HepG2 (cell line): Measurements from ENCODE around the gene CD164L2. TPM values are rescaled to one million over a fixed set of nuclear protein-coding genes. Genes with fewer than 3 reads are reported as not detected.
A peak's percentile ranks its signal among the peaks of the same experiment; 100 is the strongest.
"Not testable (repeated sequence)": the region's sequence is repeated elsewhere in the genome, so short reads cannot be mapped to it uniquely, and the experiment has no call there.

Experiments used
- ATAC-seq: fragments of 200-7000 bp; cut with Tn5 transposase; 3 replicates; pipeline ENCODE4 v1.9.1; 2020; ENCODE audit warnings: mild to moderate bottlenecking, moderate library complexity
- Bru-seq: library from RNA; stranded (reverse); fragments of 400-500 nt; gene quantifications from one replicate; lab custom pipeline; 2021; lab: Mats Ljungman, UMichigan
- BruChase-seq, 2 experiments: library from RNA; stranded (reverse); fragments of 400-500 nt; gene quantifications; one replicate each; lab custom pipeline; 2021; lab: Mats Ljungman, UMichigan
- BruUV-seq: library from RNA; stranded (reverse); fragments of 400-500 nt; replicated peaks from 2 replicates; lab custom pipeline; 2021; lab: Mats Ljungman, UMichigan
- CTCF ChIA-PET: fragments of 300-600 bp; formaldehyde crosslinking; extraction: SDS; loops from one replicate; lab custom pipeline; 2021; ENCODE audit warnings: low total read pairs, inconsistent platforms, low intra/inter-chr PET ratio; lab: Yijun Ruan, JAX
- POLR2A ChIA-PET: fragments of 350-600 bp; sonication (Branson Sonifier 250); formaldehyde crosslinking; loops from one replicate; lab custom pipeline; 2020; ENCODE audit warnings: antibody characterized with exemption, inconsistent platforms; lab: Yijun Ruan, JAX
- DNase-seq: peaks from one replicate; pipeline ENCODE4 v3.0.0-alpha.2; 2015; ENCODE audit warnings: low spot score
- FAIRE-seq: peaks from 3 replicates; lab custom pipeline; 2011; peaks lifted over from hg19 to GRCh38; lab: Jason Lieb, UNC
- H2AFZ ChIP-seq: one replicate; pipeline ENCODE4 v1.6.1; 2011; ENCODE audit warnings: low read length, inconsistent platforms
- H3K27ac ChIP-seq: fragments of 300-600 bp; 3 replicates; pipeline ENCODE4 v1.8.0; 2011; ENCODE audit warnings: mixed run types, mild to moderate bottlenecking, mixed read lengths, low read length, inconsistent platforms; ENCODE audit not compliant: insufficient read depth; ENCODE audit errors: extremely low read length
- H3K27me3 ChIP-seq, 2 experiments: fragments of 200-600 bp in 1 of 2; 2 replicates in 1 of 2; 3 replicates in 1 of 2; pipeline versions ENCODE4 v1.6.0 to v1.8.0; 2011; ENCODE audit warnings: low read length in 2 of 2, mild to moderate bottlenecking in 2 of 2, moderate library complexity in 2 of 2, inconsistent platforms in 1 of 2; ENCODE audit not compliant: insufficient read depth in 2 of 2, control insufficient read depth in 1 of 2
- H3K36me3 ChIP-seq, 2 experiments: fragments of 200-600 bp in 1 of 2; replicated peaks in 1 of 2; 2 replicates in 1 of 2; 3 replicates in 1 of 2; pipeline versions ENCODE4 v1.5.1 to v1.8.0; 2011; ENCODE audit warnings: low read length in 2 of 2, inconsistent platforms in 1 of 2; ENCODE audit not compliant: insufficient read depth in 2 of 2, control insufficient read depth in 1 of 2
- H3K4me1 ChIP-seq: 2 replicates; pipeline ENCODE4 v1.5.1; 2012; ENCODE audit warnings: low read length, inconsistent platforms; ENCODE audit not compliant: insufficient read depth
- H3K4me2 ChIP-seq: 2 replicates; pipeline ENCODE4 v1.6.0; 2011; ENCODE audit warnings: low read depth, low read length, inconsistent platforms
- H3K4me3 ChIP-seq, 3 experiments: fragments of 200-600 bp in 1 of 3; sonication (generic), shearing (Covaris generic) in 1 of 3; replicated peaks in 1 of 3; 2 replicates each; pipeline ENCODE4 v1.5.1; 2011 to 2016; ENCODE audit warnings: low read length in 3 of 3, inconsistent platforms in 2 of 3, low read depth in 2 of 3, mild to moderate bottlenecking in 2 of 3, control low read depth in 1 of 3, mixed read lengths in 1 of 3; ENCODE audit not compliant: insufficient read depth in 1 of 3
- H3K79me2 ChIP-seq: one replicate; pipeline ENCODE4 v1.6.1; 2011; ENCODE audit warnings: low read length, inconsistent platforms; ENCODE audit not compliant: insufficient read depth
- H3K9ac ChIP-seq: 2 replicates; pipeline ENCODE4 v1.6.0; 2011; ENCODE audit warnings: mild to moderate bottlenecking, low read depth, low read length, inconsistent platforms; ENCODE audit not compliant: insufficient read depth
- H3K9me3 ChIP-seq: 2 replicates; pipeline ENCODE4 v1.5.1; 2012; ENCODE audit warnings: mild to moderate bottlenecking, low read length
- H4K20me1 ChIP-seq: 2 replicates; pipeline ENCODE4 v1.6.0; 2011; ENCODE audit warnings: inconsistent platforms, mild to moderate bottlenecking, low read length, moderate library complexity; ENCODE audit not compliant: insufficient read depth
- MTF2 ChIP-seq: sonication (generic); formaldehyde crosslinking; IDR thresholded peaks from 2 replicates; pipeline ENCODE4 v1.5.0; 2020; ENCODE audit warnings: missing genetic modification reagents, borderline replicate concordance
- NR2F6 ChIP-seq, 2 experiments: IDR thresholded peaks; 2 replicates each; pipeline ENCODE4 v1.6.1; 2016; ENCODE audit warnings: antibody characterized with exemption in 1 of 2, mild to moderate bottlenecking in 1 of 2
- PHF5A ChIP-seq: IDR thresholded peaks from one replicate; pipeline ENCODE4 v1.6.1; 2018; ENCODE audit warnings: low read depth, missing genetic modification reagents; ENCODE audit not compliant: unreplicated experiment
- RBM22 ChIP-seq: fragments of 200-400 bp; formaldehyde crosslinking; optimal IDR thresholded peaks from 2 replicates; pipeline ENCODE3; 2017; ENCODE audit warnings: mild to moderate bottlenecking, low read length, moderate library complexity
- SIN3B ChIP-seq: fragments of 150-350 bp; IDR thresholded peaks from 2 replicates; pipeline ENCODE4 v1.6.1; 2014; ENCODE audit warnings: low read length
- THYN1 ChIP-seq: sonication (generic); formaldehyde crosslinking; IDR thresholded peaks from 2 replicates; pipeline ENCODE4 v1.8.1; 2023; ENCODE audit warnings: low read depth, mild to moderate bottlenecking, moderate library complexity, missing genetic modification reagents, borderline replicate concordance
- WGBS: methylation state at CpG from one replicate; pipeline ENCODE4 v1.1.6; 2017; ENCODE audit warnings: low lambda C conversion rate; 5-methylcytosine and 5-hydroxymethylcytosine counted together
- in situ Hi-C: cut with HindIII; loops from 2 replicates; pipeline ENCODE4 v1.10.0; 2017; ENCODE audit warnings: low pct_unique_long_range_greater_than_20kb; ENCODE audit not compliant: extremely low pct_ligation_motif_present
- intact Hi-C: fragments of 100-400 bp; cut with micrococcal nuclease; formaldehyde crosslinking; loops from one replicate; pipeline ENCODE4 v1.10.0; 2022; ENCODE audit not compliant: unreplicated experiment
- long read RNA-seq, 2 experiments: library from RNA in 1 of 2; library from polyadenylated mRNA in 1 of 2; stranded (forward) in 1 of 2; unstranded in 1 of 2; transcript quantifications; one replicate each; pipeline ENCODE4 v2.0.0, GENCODE V29; 2019 to 2022
- polyA minus RNA-seq, 3 experiments: library from RNA; depleted of rRNA, polyadenylated mRNA; stranded (reverse); fragments of >200 nt; gene quantifications; 2 replicates each; pipeline ENCODE4 v1.2.3, GENCODE V29; 2011; ENCODE audit warnings: low replicate concordance in 1 of 3
- polyA plus RNA-seq, 8 experiments: library from polyadenylated mRNA; depleted of rRNA in 3 of 8; stranded (reverse) in 7 of 8; unstranded in 1 of 8; fragments of >200 nt; fragmentation: Illumina TruSeq in 4 of 8; extraction: Trizol in 4 of 8; gene quantifications; 2 replicates each; pipeline versions ENCODE4 v1.2.1 to v1.2.3, GENCODE V29; 2011 to 2016; ENCODE audit warnings: low read depth in 4 of 8, missing spikeins in 1 of 8, mixed read lengths in 1 of 8; ENCODE audit not compliant: insufficient read depth in 1 of 8
- total RNA-seq, 5 experiments: library from RNA; depleted of rRNA; stranded (reverse); fragments of >200 nt; fragmentation: Illumina TruSeq; extraction: Trizol; gene quantifications; 2 replicates each; pipeline ENCODE4 v1.2.3, GENCODE V29; 2016; ENCODE audit warnings: low read depth in 1 of 5

CD164L2 gene
- total RNA-seq (2016; rRNA removed; fragmentation: Illumina TruSeq; extraction: Trizol) (not detected in 2 replicates), polyA plus RNA-seq (2011; rRNA removed) (not detected in 2 replicates), polyA minus RNA-seq (2011; rRNA and poly(A)+ RNA removed; ENCODE audit: low replicate concordance) (0.16 TPM in 1 of 2 replicates, not detected in the other), Bru-seq, nascent RNA (not detected), BruChase-seq, experiment 1, labeled RNA remaining after a 6-hour chase (percentile 14 among the genes with signal in this experiment), BruChase-seq, experiment 2, labeled RNA remaining after a 2-hour chase (not detected)
- not detected in 2 replicates for total RNA-seq (2016; cell fraction: cytosol; rRNA removed; fragmentation: Illumina TruSeq; extraction: Trizol; ENCODE audit: low read depth)
- not detected in 2 replicates for total RNA-seq (2016; cell fraction: insoluble cytoplasmic fraction; rRNA removed; fragmentation: Illumina TruSeq; extraction: Trizol)
- not detected in 2 replicates for total RNA-seq (2016; cell fraction: membrane; rRNA removed; fragmentation: Illumina TruSeq; extraction: Trizol)
- total RNA-seq (2016; cell fraction: nucleus; rRNA removed; fragmentation: Illumina TruSeq; extraction: Trizol) = not detected in 2 replicates
- polyA plus RNA-seq (2011; cell fraction: cytosol; rRNA removed) = not detected in 2 replicates
- 0.17 and 0.21 TPM in 2 replicates for polyA plus RNA-seq (2011; cell fraction: nucleus; rRNA removed)
- polyA plus RNA-seq (2012) = not detected in 2 replicates
- not detected in 2 replicates for polyA plus RNA-seq (2016; cell fraction: cytosol; fragmentation: Illumina TruSeq; extraction: Trizol; ENCODE audit: low read depth)
- polyA plus RNA-seq (2016; cell fraction: insoluble cytoplasmic fraction; fragmentation: Illumina TruSeq; extraction: Trizol; ENCODE audit: low read depth) = not detected in 2 replicates
- not detected in 2 replicates for polyA plus RNA-seq (2016; cell fraction: membrane; fragmentation: Illumina TruSeq; extraction: Trizol; ENCODE audit: low read depth)
- polyA plus RNA-seq (2016; cell fraction: nucleus; fragmentation: Illumina TruSeq; extraction: Trizol; ENCODE audit: insufficient read depth, low read depth) = not detected in 2 replicates
- polyA minus RNA-seq (2011; cell fraction: cytosol; rRNA and poly(A)+ RNA removed) = not detected in 2 replicates
- not detected in 2 replicates for polyA minus RNA-seq (2011; cell fraction: nucleus; rRNA and poly(A)+ RNA removed)
- long read RNA-seq, experiment 1 = 0 reads
- long read RNA-seq, experiment 2 = 0 reads

DNA sequence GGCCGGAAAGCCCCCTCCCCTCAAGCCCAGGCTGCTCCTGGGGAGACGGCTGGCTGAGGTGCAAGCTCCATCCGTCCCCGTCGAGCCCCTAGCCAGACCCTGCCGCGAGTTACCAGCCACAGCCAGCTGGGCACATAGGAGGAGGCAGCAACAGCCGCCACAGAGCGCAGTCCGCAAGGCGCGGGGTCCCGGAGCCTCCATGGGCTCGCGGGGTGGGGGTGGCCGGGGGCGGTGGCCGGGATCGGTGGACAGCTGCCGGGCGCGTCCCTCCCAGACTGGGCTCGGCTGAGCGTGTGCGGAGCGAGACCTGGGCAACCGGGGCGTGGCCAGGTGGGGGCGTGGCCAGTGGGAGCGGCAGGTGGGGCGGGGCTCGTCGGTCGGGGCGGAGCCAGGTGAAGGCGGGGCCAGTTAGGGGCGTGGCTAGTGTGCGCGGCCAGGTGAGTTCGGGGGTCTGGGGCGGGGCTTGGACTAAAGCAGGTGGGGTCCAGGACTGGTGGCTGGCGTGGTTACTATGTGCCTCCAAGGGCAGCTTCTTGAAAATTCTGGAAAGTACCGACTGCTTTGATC lies at the start of gene CD164L2:
Gene CD164L2, minus strand, starts transcription at position 295 of the 567 bp plus-strand sequence. Its CDS starts 94 bp downstream, at position 201.
- no peak for TF ChIP-seq MTF2 (CRISPR knock-in tag)
- no peak for TF ChIP-seq NR2F6 (IDR thresholded peaks at IDR 0.05)
- no peak for TF ChIP-seq NR2F6 (CRISPR knock-in tag; IDR thresholded peaks at IDR 0.05)
- no peak for TF ChIP-seq SIN3B
- TF ChIP-seq PHF5A (CRISPR knock-in tag) = no peak
- TF ChIP-seq THYN1 = no peak
- no peak for TF ChIP-seq RBM22
- FAIRE-seq (no peak), ATAC-seq (peak; percentile 31), DNase-seq (no peak)
- CTCF ChIA-PET = no interaction called here
- no peak within 1 kb of the TSS; a peak in 1 of 6 replicates for H3K4me3 ChIP-seq
- H4K20me1 ChIP-seq = no peaks in the 10 kb centered on the region
- no peaks in the 10 kb centered on the region for H3K9me3 ChIP-seq
- BruUV-seq = no TSS peak
- intact Hi-C loops (no loop called here), in situ Hi-C loops (no loop called here)
- H3K36me3 ChIP-seq = no peaks in the 10 kb centered on the region
- no peaks in the 10 kb centered on the region for H3K4me1 ChIP-seq
- H3K4me2 ChIP-seq = 0 out of 2 replicates have a peak within 1 kb of the TSS, but pooled peaks have one; percentile 1
- peaks cover 8 to 43% of the 10 kb centered on the region in 2 experiments for H3K27me3 ChIP-seq
- POLR2A ChIA-PET = no interaction called here
- no peak within 1 kb of the TSS for H3K9ac ChIP-seq
- H3K27ac ChIP-seq = no peak within 1 kb of the TSS
- H3K79me2 ChIP-seq = no peaks in the 10 kb centered on the region
- no peak within 1 kb of the TSS for H2AFZ ChIP-seq
- WGBS = 52% methylated on average over 9 of the region's 43 CpGs

DNA sequence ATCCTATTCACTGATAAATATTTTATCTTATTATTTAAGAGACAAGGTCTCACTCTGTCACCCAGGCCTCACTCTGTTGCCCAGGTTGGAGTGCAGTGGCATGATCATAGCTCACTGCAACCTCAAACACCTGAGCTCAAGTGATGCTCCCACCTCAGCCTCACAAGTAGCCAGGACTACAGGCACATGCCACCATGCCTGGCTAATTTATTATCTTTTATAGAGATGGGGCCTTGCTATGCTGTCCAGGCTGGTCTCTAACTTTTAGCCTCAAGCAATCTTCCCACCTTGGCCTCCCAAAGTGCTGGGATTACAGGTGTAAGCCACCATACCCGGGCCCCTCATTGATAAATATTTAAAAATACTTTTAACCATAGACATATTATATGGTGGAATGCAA lies 49.6 kb upstream of the CD164L2 start:
- H3K9me3 ChIP-seq, H3K4me2 ChIP-seq, H3K27me3 ChIP-seq, DNase-seq, in situ Hi-C loops, FAIRE-seq, BruUV-seq, CTCF ChIA-PET, H3K36me3 ChIP-seq, H3K4me3 ChIP-seq, POLR2A ChIA-PET, intact Hi-C loops, H4K20me1 ChIP-seq, H2AFZ ChIP-seq, ATAC-seq, H3K27ac ChIP-seq, H3K9ac ChIP-seq: not testable (repeated sequence)
- WGBS = 100% methylated on average over 1 of the region's 1 CpG
- H3K4me1 ChIP-seq = peaks cover 58% of the 10 kb centered on the region
- peaks cover 53% of the 10 kb centered on the region for H3K79me2 ChIP-seq
